ENCODE measurements around the gene SPPL2C. TPM values are rescaled to one million over a fixed set of nuclear protein-coding genes. Genes with fewer than 3 reads are reported as not detected.

SPPL2C gene
- total RNA-seq, 3 donors from 2014 or later = not detected

GRCh38 chr17:45849536-45849990 is 4.9 kb downstream of the SPPL2C start:
- H3K36me3 ChIP-seq = no peaks in the 10 kb centered on the region

GRCh38 chr17:45850011-45850410 is 5.3 kb downstream of the SPPL2C start:
- H3K4me1 ChIP-seq = no peaks in the 10 kb centered on the region
- TF ChIP-seq POLR2AphosphoS5 (IDR thresholded peaks at IDR 0.05) = no peak
- no peak for TF ChIP-seq CTCF (IDR thresholded peaks at IDR 0.05)
- no peak for TF ChIP-seq POLR2A (IDR thresholded peaks at IDR 0.05)
- H3K27me3 ChIP-seq = no peaks in the 10 kb centered on the region
- no peaks in the 10 kb centered on the region for H3K9me3 ChIP-seq
- H3K36me3 ChIP-seq = no peaks in the 10 kb centered on the region
- H3K27ac ChIP-seq = no peak overlapping the region
- DNase-seq (ENCODE audit: low spot score in 2 of 2) = no peak
- intact Hi-C loops (cut with DNase I; ENCODE audit: low total_unique reads) = loop anchor here (10.0 kb wide), 1 partner anchor 95 kb away; no protein-coding TSS in a partner anchor
- H3K4me3 ChIP-seq = no peak overlapping the region

More at GRCh38 chr17:45849536-45849990, 4.9 kb downstream of the SPPL2C start:
- H3K9me3 ChIP-seq = no peaks in the 10 kb centered on the region
- H3K27ac ChIP-seq = no peak overlapping the region
- intact Hi-C loops (cut with DNase I; ENCODE audit: low total_unique reads) = no loop called here
- H3K27me3 ChIP-seq = no peaks in the 10 kb centered on the region
- no peaks in the 10 kb centered on the region for H3K4me1 ChIP-seq
- DNase-seq (ENCODE audit: low spot score in 2 of 2) = no peak
- TF ChIP-seq POLR2AphosphoS5 (IDR thresholded peaks at IDR 0.05) (no peak), POLR2A (IDR thresholded peaks at IDR 0.05) (no peak), CTCF (IDR thresholded peaks at IDR 0.05) (no peak)
- H3K4me3 ChIP-seq = no peak overlapping the region

GRCh38 chr17:45850468-45850867 is 5.8 kb downstream of the SPPL2C start:
- H3K4me3 ChIP-seq = no peak overlapping the region
- no peak for TF ChIP-seq POLR2A (IDR thresholded peaks at IDR 0.05)
- H3K27ac ChIP-seq = no peak overlapping the region
- DNase-seq (ENCODE audit: low spot score in 2 of 2) = no peak
- no peaks in the 10 kb centered on the region for H3K4me1 ChIP-seq
- H3K27me3 ChIP-seq = no peaks in the 10 kb centered on the region
- intact Hi-C loops (cut with DNase I; ENCODE audit: low total_unique reads) = loop anchor here (10.0 kb wide), 1 partner anchor 96 kb away; no protein-coding TSS in a partner anchor
- no peaks in the 10 kb centered on the region for H3K36me3 ChIP-seq
- H3K9me3 ChIP-seq = no peaks in the 10 kb centered on the region

GRCh38 chr17:45851022-45851421 is 6.3 kb downstream of the SPPL2C start:
- intact Hi-C loops (cut with DNase I; ENCODE audit: low total_unique reads) = loop anchor here (10.0 kb wide), 1 partner anchor 96 kb away; no protein-coding TSS in a partner anchor
- H3K9me3 ChIP-seq = no peaks in the 10 kb centered on the region
- H3K27ac ChIP-seq = no peak overlapping the region

GRCh38 chr17:45851464-45851863 is 6.8 kb downstream of the SPPL2C start:
- Histone ChIP-seq H3K4me3 (no peak overlapping the region), H3K27me3 (no peaks in the 10 kb centered on the region), H3K36me3 (no peaks in the 10 kb centered on the region), H3K4me1 (no peaks in the 10 kb centered on the region), H3K9me3 (no peaks in the 10 kb centered on the region), H3K27ac (no peak overlapping the region)
- no peak for TF ChIP-seq POLR2A (IDR thresholded peaks at IDR 0.05)
- no peak for TF ChIP-seq POLR2AphosphoS5 (IDR thresholded peaks at IDR 0.05)
- no peak for TF ChIP-seq CTCF (IDR thresholded peaks at IDR 0.05)
- intact Hi-C loops (cut with DNase I; ENCODE audit: low total_unique reads) = loop anchor here (10.0 kb wide), 1 partner anchor 97 kb away; no protein-coding TSS in a partner anchor
- DNase-seq (ENCODE audit: low spot score in 2 of 2) = no peak

More at GRCh38 chr17:45851022-45851421, 6.3 kb downstream of the SPPL2C start:
- Histone ChIP-seq H3K27me3 (no peaks in the 10 kb centered on the region), H3K4me1 (no peaks in the 10 kb centered on the region), H3K36me3 (no peaks in the 10 kb centered on the region), H3K4me3 (no peak overlapping the region)
- no peak for DNase-seq (ENCODE audit: low spot score in 2 of 2)
- no peak for TF ChIP-seq POLR2A (IDR thresholded peaks at IDR 0.05)
- TF ChIP-seq CTCF (IDR thresholded peaks at IDR 0.05) = no peak
- no peak for TF ChIP-seq POLR2AphosphoS5 (IDR thresholded peaks at IDR 0.05)

Measured in breast epithelium (tissue), 4 donors.